CD14-positive monocyte (primary cell): Measurements from ENCODE around the gene CAMTA1. TPM values are rescaled to one million over a fixed set of nuclear protein-coding genes. Genes with fewer than 3 reads are reported as not detected.

Experiments used
- DNase-seq, 3 donors: peaks; one replicate each; pipeline ENCODE4 v3.0.0-alpha.2; 2011 to 2022
- H2AFZ ChIP-seq: 2 replicates; pipeline ENCODE4 v1.6.0; 2012; ENCODE audit warnings: mild to moderate bottlenecking, low read depth, low read length, inconsistent platforms; ENCODE audit not compliant: insufficient read depth, poor library complexity, severe bottlenecking
- H3K27ac ChIP-seq, 2 donors: 1 replicate in 1 of 2; 2 replicates in 1 of 2; pipeline ENCODE4 v1.5.1; 2012 to 2013; ENCODE audit warnings: low read length in 2 of 2, control low read depth in 1 of 2, inconsistent platforms in 1 of 2, low read depth in 1 of 2, mild to moderate bottlenecking in 1 of 2
- H3K27me3 ChIP-seq, 2 donors: one replicate each; pipeline versions ENCODE4 v1.6.0 to v1.6.1; 2011 to 2013; ENCODE audit warnings: low read length in 2 of 2; ENCODE audit not compliant: control insufficient read depth in 2 of 2, insufficient read depth in 2 of 2
- H3K36me3 ChIP-seq, 2 donors: replicated peaks in 1 of 2; 1 replicate in 1 of 2; 2 replicates in 1 of 2; pipeline versions ENCODE4 v1.5.1 to v1.6.1; 2012 to 2013; ENCODE audit warnings: low read length in 2 of 2, control low read depth in 1 of 2, inconsistent platforms in 1 of 2, mild to moderate bottlenecking in 1 of 2; ENCODE audit not compliant: insufficient read depth in 2 of 2, control insufficient read depth in 1 of 2
- H3K4me1 ChIP-seq, 2 donors: 1 replicate in 1 of 2; 2 replicates in 1 of 2; pipeline versions ENCODE4 v1.5.1 to v1.6.1; 2012 to 2013; ENCODE audit warnings: low read length in 2 of 2, control low read depth in 1 of 2, inconsistent platforms in 1 of 2, mild to moderate bottlenecking in 1 of 2, moderate library complexity in 1 of 2; ENCODE audit not compliant: insufficient read depth in 2 of 2, control insufficient read depth in 1 of 2
- H3K4me2 ChIP-seq: replicated peaks from 2 replicates; pipeline ENCODE3; 2012; ENCODE audit warnings: low read length, moderate library complexity, mild to moderate bottlenecking; ENCODE audit not compliant: poor library complexity, severe bottlenecking; ENCODE audit errors: extremely low read depth
- H3K4me3 ChIP-seq, 3 experiments: fragments of 200-600 bp in 1 of 3; sonication (generic) in 1 of 3; replicated peaks in 1 of 3; 1 replicate in 2 of 3; 2 replicates in 1 of 3; pipeline ENCODE4 v1.5.1; 2011 to 2013; ENCODE audit warnings: low read length in 3 of 3, mild to moderate bottlenecking in 3 of 3, control low read depth in 2 of 3, low read depth in 2 of 3, inconsistent platforms in 1 of 3, moderate library complexity in 1 of 3
- H3K79me2 ChIP-seq: 2 replicates; pipeline ENCODE4 v1.6.0; 2012; ENCODE audit warnings: mild to moderate bottlenecking, control low read depth, inconsistent platforms, low read length, moderate library complexity; ENCODE audit not compliant: insufficient read depth
- H3K9ac ChIP-seq: 2 replicates; pipeline ENCODE4 v1.6.0; 2017; ENCODE audit warnings: low read length, mild to moderate bottlenecking; ENCODE audit not compliant: insufficient read depth, poor library complexity, severe bottlenecking
- H3K9me3 ChIP-seq, 2 donors: replicated peaks in 1 of 2; 1 replicate in 1 of 2; 2 replicates in 1 of 2; pipeline versions ENCODE4 v1.5.1 to v1.6.1; 2012 to 2013; ENCODE audit warnings: low read length in 2 of 2, control low read depth in 1 of 2; ENCODE audit not compliant: control insufficient read depth in 1 of 2, insufficient read depth in 1 of 2
- H4K20me1 ChIP-seq: 2 replicates; pipeline ENCODE4 v1.6.0; 2012; ENCODE audit warnings: mild to moderate bottlenecking, low read length, control low read depth, moderate library complexity; ENCODE audit not compliant: insufficient read depth
- H3K27ac Mint-ChIP-seq, 7 donors: one replicate each; pipeline ENCODE4 v1.8.0; 2020; ENCODE audit warnings: mild to moderate bottlenecking in 7 of 7, mixed read lengths in 7 of 7, moderate library complexity in 6 of 7, inconsistent platforms in 2 of 7
- H3K27me3 Mint-ChIP-seq, 3 donors: one replicate each; pipeline ENCODE4 v1.8.0; 2021 to 2022; ENCODE audit warnings: low read depth in 3 of 3, mild to moderate bottlenecking in 3 of 3, mixed read lengths in 3 of 3, moderate library complexity in 3 of 3, inconsistent platforms in 1 of 3
- H3K36me3 Mint-ChIP-seq, 2 donors: one replicate each; pipeline ENCODE4 v1.8.0; 2020; ENCODE audit warnings: mixed read lengths in 2 of 2, inconsistent platforms in 1 of 2, mild to moderate bottlenecking in 1 of 2
- H3K4me1 Mint-ChIP-seq: one replicate; pipeline ENCODE4 v1.8.0; 2020; ENCODE audit warnings: mild to moderate bottlenecking, mixed read lengths
- H3K4me3 Mint-ChIP-seq, 2 donors: one replicate each; pipeline ENCODE4 v1.8.0; 2020; ENCODE audit warnings: mild to moderate bottlenecking in 2 of 2, mixed read lengths in 2 of 2, moderate library complexity in 1 of 2
- H3K9me3 Mint-ChIP-seq, 7 donors: one replicate each; pipeline ENCODE4 v1.8.0; 2020 to 2022; ENCODE audit warnings: mixed read lengths in 7 of 7, mild to moderate bottlenecking in 6 of 7, moderate library complexity in 6 of 7, inconsistent platforms in 2 of 7
- CTCF ChIP-seq: fragments of 200-600 bp; IDR thresholded peaks from one replicate; pipeline ENCODE4 v1.8.0; 2022; ENCODE audit warnings: antibody characterized with exemption, mild to moderate bottlenecking
- WGBS: methylation state at CpG from one replicate; pipeline ENCODE4 v1.1.5; 2013; ENCODE audit warnings: missing lambda C conversion rate; ENCODE audit not compliant: insufficient coverage; 5-methylcytosine and 5-hydroxymethylcytosine counted together
- intact Hi-C, 2 donors: fragments of 100-400 bp; cut with micrococcal nuclease; formaldehyde crosslinking; loops; one replicate each; pipeline versions ENCODE4 v1.15.0 to v1.15.1; 2023
- polyA plus RNA-seq, 3 donors: library from polyadenylated mRNA; depleted of rRNA in 1 of 3; unstranded in 2 of 3; stranded (reverse) in 1 of 3; fragments of 300-500 nt in 2 of 3; fragments of >200 nt in 1 of 3; fragmentation: Illumina TruSeq in 2 of 3; gene quantifications; 1 replicate in 2 of 3; 2 replicates in 1 of 3; pipeline ENCODE4 v1.2.3, GENCODE V29; 2012 to 2021

CAMTA1 gene
- polyA plus RNA-seq, 3 donors = 52.0 to 89.6 (median 78.3) TPM

- H3K4me3 ChIP-seq = no peak overlapping the region
- intact Hi-C loops = no loop called here
- no peak for TF ChIP-seq CTCF
- Mint-ChIP-seq H3K36me3 (peaks cover 23 to 42% of the 10 kb centered on the region in 2 donors), H3K27ac (peak overlapping the region in 1 of 7 donors; percentile 24), H3K27me3 (no peaks in the 10 kb centered on the region), H3K4me3 (no peak overlapping the region), H3K9me3 (no peaks in the 10 kb centered on the region), H3K4me1 (peaks cover 2% of the 10 kb centered on the region)
- no peaks in the 10 kb centered on the region for H3K27me3 ChIP-seq
- no peak overlapping the region for H3K9ac ChIP-seq
- peaks cover 3% of the 10 kb centered on the region for H3K79me2 ChIP-seq
- DNase-seq = no peak
- H3K9me3 ChIP-seq = no peaks in the 10 kb centered on the region
- no peak overlapping the region for H3K4me2 ChIP-seq
- peaks cover 20% of the 10 kb centered on the region for H4K20me1 ChIP-seq
- 96% methylated on average over 3 of the region's 7 CpGs for WGBS
- H2AFZ ChIP-seq = no peak overlapping the region
- no peak overlapping the region for H3K27ac ChIP-seq
- H3K4me1 ChIP-seq = no peaks in the 10 kb centered on the region
- peaks cover 2 to 16% of the 10 kb centered on the region in 2 donors for H3K36me3 ChIP-seq
Measured at GRCh38 chr1:6859415-6860343, 74.4 kb downstream of the CAMTA1 start.

GRCh38 chr1:6860401-6860800 lies 75.1 kb downstream of the CAMTA1 start:
- Histone ChIP-seq H3K4me2 (no peak overlapping the region), H3K79me2 (peaks cover 3% of the 10 kb centered on the region), H3K27ac (no peak overlapping the region), H3K4me1 (no peaks in the 10 kb centered on the region), H3K27me3 (no peaks in the 10 kb centered on the region), H3K4me3 (no peak overlapping the region), H3K9ac (no peak overlapping the region), H3K9me3 (no peaks in the 10 kb centered on the region), H4K20me1 (peaks cover 20% of the 10 kb centered on the region), H2AFZ (no peak overlapping the region), H3K36me3 (peaks cover 2 to 11% of the 10 kb centered on the region in 2 donors)
- Mint-ChIP-seq H3K9me3 (no peaks in the 10 kb centered on the region), H3K36me3 (peaks cover 21 to 39% of the 10 kb centered on the region in 2 donors), H3K4me3 (no peak overlapping the region), H3K4me1 (peaks cover 2% of the 10 kb centered on the region), H3K27ac (peak overlapping the region in 1 of 7 donors; percentile 3), H3K27me3 (no peaks in the 10 kb centered on the region)
- no peak for DNase-seq
- 100% methylated on average over 3 of the region's 6 CpGs for WGBS
- no peak for TF ChIP-seq CTCF
- intact Hi-C loops = no loop called here
